NCI-H2196 treated with DMSO at 0.1 percent for 48 hours (cell line): ENCODE measurements around the gene NEBL.
"Not testable (repeated sequence)": the region's sequence is repeated elsewhere in the genome, so short reads cannot be mapped to it uniquely, and the experiment has no call there.

ENCODE experiments used
- DNase-seq: peaks from one replicate; lab custom pipeline; 2025; ENCODE audit not compliant: unreplicated experiment; lab: John Stamatoyannopoulos, UW

NEBL gene, protein sequence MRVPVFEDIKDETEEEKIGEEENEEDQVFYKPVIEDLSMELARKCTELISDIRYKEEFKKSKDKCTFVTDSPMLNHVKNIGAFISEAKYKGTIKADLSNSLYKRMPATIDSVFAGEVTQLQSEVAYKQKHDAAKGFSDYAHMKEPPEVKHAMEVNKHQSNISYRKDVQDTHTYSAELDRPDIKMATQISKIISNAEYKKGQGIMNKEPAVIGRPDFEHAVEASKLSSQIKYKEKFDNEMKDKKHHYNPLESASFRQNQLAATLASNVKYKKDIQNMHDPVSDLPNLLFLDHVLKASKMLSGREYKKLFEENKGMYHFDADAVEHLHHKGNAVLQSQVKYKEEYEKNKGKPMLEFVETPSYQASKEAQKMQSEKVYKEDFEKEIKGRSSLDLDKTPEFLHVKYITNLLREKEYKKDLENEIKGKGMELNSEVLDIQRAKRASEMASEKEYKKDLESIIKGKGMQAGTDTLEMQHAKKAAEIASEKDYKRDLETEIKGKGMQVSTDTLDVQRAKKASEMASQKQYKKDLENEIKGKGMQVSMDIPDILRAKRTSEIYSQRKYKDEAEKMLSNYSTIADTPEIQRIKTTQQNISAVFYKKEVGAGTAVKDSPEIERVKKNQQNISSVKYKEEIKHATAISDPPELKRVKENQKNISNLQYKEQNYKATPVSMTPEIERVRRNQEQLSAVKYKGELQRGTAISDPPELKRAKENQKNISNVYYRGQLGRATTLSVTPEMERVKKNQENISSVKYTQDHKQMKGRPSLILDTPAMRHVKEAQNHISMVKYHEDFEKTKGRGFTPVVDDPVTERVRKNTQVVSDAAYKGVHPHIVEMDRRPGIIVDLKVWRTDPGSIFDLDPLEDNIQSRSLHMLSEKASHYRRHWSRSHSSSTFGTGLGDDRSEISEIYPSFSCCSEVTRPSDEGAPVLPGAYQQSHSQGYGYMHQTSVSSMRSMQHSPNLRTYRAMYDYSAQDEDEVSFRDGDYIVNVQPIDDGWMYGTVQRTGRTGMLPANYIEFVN

DNA sequence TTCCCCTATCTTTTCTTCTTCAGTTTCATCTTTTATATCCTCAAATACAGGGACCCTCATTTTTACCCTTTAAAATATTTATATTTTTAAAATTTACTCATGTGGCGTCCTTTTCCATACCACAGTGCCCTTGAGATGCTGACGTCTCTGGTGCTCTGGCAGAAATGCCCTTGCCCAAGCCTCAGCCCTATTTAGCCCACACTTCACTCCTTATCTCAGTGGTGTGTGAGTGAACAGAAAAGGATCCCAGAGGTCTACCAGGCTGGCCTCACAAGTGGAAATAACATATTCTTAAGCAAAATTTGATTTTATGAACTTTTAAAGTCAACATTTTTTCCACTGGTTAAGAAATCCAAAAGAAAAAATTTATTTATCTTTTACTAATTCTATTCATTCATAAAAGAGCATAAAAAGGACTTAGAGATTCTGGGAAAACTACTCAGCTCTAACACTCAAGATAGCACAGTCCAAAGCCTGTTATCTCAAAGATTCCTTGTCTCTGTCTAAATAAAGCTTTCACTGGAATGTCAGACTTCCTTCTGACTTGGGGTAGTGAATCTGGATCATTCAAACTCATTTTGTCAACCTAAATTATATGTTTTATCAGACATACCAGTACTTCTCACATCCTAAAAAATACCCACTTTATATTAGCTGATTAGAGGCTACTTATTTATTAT is at the start of gene NEBL:
Gene NEBL (minus strand): TSS at position 166 of the 680 bp plus-strand sequence. CDS start 106 bp downstream, at position 60.
- no peak for DNase-seq

GRCh38 chr10:20945546-20946332 is 48.6 kb upstream of the NEBL start:
- DNase-seq: no peak

DNA sequence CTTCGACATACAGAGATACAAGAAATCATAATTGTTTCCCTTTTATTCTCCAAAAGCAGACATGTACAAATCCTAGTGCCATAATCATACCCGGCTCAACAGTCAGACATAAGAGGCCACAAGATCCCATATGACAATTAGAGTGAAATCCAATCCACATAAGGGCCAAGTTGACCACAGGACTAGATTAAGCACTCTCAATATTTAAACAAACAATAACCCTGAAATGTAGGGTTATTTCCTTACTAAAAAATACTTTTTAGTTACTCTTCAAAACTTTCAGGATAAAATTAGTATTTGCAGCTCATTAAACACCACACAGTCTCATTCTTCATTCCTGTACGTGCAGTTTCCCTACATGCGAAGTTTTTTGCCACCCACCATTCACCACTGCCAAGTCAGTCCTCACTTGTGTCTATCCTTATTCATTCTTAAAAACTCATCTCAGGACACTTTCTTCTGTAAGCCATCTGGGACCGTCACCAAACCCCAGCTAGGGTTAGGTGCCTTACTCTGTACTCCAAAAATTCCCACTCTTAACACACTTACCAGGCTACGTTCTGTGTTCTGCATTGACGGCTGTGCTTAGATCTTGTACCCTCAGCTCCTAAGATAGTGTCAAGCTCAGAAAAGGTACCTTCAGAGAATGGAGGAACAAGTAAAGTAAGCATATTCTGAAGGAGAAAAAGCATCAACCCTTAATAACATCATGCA is 47.8 kb upstream of the NEBL start:
- DNase-seq: no peak

- DNase-seq: not testable (repeated sequence)
These were observed 42.3 kb upstream of the NEBL start for GRCh38 chr10:20939414-20939813.

DNA sequence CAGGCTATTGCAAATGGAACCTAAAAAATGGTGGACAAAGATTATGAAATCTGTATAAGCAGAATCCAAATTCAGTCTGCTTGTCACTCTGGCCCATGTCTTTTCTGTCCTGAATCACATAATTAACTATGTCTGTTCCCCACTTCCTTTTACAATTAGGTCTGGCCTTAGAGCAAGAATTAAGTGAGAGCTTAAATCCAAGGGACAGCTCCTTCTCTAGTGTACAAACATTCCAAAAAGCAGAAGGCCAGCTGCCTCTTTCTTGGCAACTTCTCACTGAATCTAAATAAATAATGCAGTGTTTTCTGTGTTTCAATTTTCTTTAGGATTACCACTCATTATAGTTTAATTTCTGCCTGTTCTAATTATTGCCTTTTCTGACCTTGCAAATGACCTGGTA is 39.3 kb upstream of the NEBL start:
- no peak for DNase-seq

DNA sequence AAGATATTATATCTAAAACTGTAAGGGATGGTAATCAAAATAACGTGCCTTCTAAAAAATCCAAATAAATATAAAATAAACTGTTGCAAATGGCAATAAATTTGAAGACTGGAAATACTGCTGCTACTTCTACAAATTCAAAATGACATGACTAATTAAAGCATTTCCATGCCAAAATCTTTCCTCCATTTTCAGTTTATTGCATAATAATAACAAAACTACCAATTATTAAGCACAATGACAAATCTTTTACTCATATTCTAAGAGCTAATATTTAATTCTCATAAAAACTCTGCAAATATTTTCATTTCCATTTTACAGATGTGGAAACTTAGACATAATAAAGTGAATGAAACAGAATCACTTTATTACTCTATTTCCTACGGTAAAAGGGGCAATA is 38.8 kb upstream of the NEBL start:
- no peak for DNase-seq

DNA sequence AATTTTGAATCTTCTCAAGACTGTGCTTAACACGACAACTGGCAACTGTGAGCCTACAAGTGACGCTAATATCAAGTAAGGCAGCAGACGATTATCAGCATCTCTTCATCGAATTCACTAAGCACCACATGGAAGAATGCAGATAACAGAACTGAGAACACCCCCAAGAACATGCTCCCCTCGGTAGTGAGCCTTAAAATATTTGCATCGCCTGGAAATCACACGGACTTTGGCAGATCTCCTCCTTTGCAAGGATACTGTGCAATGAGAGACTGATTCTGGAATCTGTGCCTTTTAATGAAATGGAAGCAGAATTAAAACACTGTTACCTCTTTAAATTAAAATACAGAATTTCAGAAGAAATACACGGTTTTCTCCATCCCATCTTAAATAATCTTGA is 38.2 kb upstream of the NEBL start:
- no peak for DNase-seq

GRCh38 chr10:20933705-20934104 is 36.6 kb upstream of the NEBL start:
- no peak for DNase-seq

- DNase-seq: no peak
These were observed 35.6 kb upstream of the NEBL start for GRCh38 chr10:20932606-20933126.

- DNase-seq: no peak
These were observed 34.2 kb upstream of the NEBL start for GRCh38 chr10:20931156-20931795.

- no peak for DNase-seq
These were observed 30.3 kb upstream of the NEBL start for GRCh38 chr10:20927456-20927855.

DNA sequence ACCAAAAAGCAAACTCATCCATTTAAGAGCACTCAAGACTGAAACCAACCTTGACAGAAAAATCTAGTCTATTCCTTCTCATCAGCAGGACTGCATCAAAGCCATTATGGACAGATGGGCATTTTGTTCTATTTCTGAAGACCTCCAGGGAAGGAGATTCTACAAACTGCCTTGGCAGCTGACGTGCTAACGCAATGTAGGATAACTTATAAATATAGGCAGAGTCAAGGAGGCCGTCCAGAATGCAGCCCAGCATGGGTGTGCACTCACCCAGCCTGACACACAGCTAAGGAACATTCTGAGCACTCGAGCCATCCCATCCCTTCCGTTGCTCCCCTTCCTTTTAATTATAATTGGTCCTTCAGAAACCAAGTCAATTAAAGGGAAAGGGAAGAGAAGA is 25.3 kb upstream of the NEBL start:
- no peak for DNase-seq

- DNase-seq: no peak
These were observed 24.9 kb upstream of the NEBL start for GRCh38 chr10:20922033-20922432.

DNA sequence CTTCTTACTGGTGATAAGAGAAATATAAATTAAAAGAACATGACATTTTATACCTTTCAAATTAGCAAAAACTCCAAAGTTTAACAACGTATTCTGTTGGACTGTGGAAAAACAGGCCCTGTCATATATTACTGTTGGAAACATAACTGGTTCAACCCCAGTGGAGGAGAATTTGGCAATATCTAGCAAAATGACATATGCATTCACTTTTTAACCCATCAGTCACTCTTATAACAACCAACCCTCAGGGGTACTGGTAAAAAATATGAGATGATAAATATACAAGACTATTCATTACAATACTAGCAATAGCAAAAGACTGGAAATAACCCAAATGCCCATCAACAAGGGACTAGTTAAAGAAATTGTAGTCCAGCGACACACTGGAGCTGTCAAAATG is 22.9 kb upstream of the NEBL start:
- DNase-seq: no peak

DNA sequence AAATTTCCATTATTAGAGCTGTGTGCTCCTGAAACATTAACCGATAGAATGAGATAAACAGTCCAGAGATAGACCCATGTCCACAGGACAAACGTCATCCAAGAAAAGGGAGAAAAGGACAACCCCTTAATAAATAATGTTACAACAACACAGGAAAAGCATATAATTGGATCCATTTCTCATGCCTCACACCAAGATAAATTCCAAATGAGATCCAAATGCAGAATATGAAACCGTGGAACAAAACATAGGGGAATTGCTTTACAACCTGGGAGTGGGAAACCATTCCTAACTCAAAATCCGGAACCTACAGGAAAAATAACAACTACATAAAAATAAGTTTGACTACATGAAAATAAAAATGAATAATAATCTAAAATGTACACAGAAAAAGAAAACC is 22.4 kb upstream of the NEBL start:
- DNase-seq: no peak

GRCh38 chr10:20916976-20917375 is 19.9 kb upstream of the NEBL start:
- DNase-seq: no peak

DNA sequence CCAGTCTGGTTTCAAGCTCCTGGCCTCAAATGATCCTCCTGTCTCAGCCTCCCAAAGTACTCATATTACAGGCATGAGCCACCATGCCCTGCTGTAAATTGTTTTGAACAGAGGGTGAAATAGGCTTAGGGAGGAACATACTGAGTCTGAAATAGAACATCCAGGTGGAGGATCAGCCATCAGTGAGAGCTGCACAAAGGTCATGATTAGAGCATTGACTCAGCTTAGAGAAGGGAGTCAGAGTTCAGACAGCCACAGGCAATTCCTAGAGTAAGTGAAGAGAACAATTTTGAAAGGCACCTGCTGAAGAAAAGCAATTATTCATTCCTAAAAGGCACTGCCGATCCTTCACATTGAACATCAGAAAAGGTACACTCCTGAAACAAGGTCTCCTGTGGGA is 15.9 kb upstream of the NEBL start:
- DNase-seq: no peak

- no peak for DNase-seq
These were observed 14.5 kb upstream of the NEBL start for GRCh38 chr10:20911626-20912025.

DNA sequence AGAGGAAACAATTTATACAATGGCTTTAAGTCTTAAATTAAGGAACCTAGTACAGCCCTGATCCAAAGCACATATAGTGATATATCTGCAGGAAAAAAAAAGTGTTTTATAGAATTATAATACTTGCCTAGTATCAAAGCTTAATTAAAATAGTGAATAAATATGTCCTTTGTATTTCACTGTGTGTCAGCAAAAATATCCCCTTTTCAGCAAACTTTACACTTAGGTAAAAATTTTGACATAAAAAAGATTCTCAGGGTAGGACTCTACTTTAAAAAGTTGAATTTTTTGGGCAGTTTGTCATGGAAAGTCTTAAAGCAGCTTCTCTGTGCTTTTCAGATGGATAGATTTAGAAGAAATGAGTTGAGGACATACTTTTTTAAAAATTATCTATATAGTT is 12.7 kb upstream of the NEBL start:
- DNase-seq: no peak
